ENCODE measurements around the gene CD72.
A peak's percentile ranks its signal among the peaks of the same experiment; 100 is the strongest.
"Not testable (repeated sequence)": the region's sequence is repeated elsewhere in the genome, so short reads cannot be mapped to it uniquely, and the experiment has no call there.

CD72 gene

DNA sequence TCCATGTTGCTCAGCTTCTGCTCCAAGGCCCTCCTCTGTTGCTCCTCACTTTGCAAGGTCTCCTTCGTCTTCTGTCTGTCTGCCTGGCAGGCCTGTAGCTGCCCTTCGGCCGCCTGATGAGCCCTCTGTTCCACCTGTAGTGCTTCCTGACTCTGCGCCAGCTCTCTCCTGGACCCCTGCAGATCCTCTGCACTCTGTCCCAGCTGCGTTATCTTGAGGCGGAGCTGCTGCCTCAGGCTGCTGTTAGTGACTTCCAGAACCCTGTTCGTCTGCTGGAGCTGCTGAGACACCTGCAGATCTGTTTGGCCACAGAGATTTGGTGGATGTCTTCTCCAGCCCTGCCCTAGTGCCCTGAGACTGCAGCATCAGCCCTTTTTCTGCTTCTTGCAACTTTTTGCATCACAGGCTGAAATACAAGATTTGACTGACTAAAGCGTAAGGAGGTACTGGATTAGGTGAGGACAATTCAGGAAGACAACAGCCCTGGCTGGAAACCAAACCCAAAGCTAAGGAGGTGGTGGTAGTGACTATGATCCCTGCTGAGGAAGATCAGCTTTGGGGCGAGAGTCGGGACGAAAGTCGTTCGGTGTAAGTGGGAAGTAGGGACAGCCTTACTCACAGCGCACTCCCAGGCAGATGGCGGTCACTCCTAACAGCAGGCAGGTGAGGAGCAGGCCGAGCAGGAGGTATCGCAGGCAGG, 2.1 kb downstream of the CD72 start:
- no peak for FAIRE-seq

DNA sequence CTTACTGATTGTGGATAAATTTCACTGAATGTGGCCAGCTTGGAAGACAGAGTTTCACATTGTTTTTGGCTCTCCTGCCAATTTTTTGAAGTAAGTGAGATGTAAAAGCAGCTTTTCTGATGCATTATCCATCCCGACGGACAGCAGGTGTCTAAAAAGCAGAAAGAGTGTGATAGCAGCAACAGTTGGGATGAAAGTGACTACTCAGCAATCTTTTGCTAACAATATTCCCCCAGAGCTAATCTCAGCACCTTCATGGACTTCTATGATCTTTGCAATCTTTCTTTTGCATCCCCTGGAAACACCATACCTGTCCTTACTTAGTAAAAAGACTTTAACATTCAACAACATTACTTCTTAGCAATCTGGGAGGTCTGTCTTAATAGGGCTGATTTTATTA, 5.4 kb downstream of the CD72 start:
- FAIRE-seq = no peak

- not testable (repeated sequence) for FAIRE-seq
Measured at GRCh38 chr9:35612066-35612465, 6.1 kb downstream of the CD72 start.

DNA sequence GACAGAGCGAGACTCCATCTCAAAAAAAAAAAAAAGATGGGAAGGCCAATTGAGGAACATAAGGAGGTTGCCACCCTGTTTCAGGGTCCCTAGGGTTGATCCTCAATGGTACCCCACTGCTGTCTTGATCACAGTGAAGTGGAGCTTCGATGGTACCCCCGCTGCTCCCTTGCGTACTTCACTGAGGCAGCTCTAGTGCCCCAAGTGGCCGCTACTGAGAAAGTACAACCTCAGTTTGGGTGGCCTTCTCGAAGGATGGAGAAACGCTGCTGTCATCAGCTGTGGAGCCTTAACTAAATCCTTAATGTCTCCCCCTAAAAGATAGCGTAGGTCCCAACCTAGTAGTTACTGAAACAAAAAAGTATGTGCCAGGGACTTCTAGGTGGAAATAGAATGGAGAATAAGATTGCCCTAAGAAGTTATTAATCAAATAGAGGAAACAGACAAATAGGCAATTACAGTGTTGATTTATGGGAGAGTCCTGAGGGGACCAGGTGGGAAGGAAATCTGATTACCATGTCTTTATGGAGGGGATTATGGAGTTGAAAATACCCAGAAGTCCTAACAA, 6.9 kb downstream of the CD72 start:
- peak; percentile 41 for FAIRE-seq

DNA sequence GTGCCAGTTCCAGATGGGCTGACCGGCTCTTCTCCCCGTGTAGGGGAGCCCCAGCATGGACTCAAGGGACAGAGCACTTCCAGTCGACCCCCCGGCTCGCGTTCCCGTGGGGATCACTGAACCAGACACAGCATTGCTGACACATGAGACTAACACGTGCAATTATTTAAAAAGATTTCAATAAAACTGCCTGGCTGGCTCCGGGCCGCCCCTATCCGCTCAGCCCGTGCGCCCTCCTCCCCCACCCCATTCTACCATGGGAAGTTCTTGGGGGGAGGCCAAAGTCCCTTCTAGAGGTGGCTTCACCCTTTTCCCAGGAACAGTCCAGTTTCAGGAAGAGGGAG, 8.4 kb downstream of the CD72 start:
- FAIRE-seq = no peak

GRCh38 chr9:35609001-35609819, 9.0 kb downstream of the CD72 start:
- no peak for FAIRE-seq

DNA sequence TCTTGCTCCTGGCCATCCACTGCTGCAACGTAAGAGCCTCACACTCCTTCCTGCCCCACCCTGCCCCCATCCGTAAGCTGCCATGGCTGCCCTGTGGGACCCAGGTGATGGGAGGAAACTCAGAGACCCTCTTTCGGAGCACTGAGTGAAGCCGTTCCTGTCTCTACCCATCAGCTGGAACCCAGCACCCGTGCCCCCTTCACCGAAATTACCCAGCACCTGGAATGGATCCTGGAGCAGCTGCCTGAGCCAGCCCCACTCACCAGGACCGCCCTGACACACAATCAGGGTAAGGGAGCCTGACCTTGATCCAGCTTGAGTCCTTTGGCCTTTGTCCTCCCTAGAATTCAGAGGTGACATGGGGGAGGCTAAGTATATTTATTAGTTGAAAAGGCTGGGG, 10.0 kb downstream of the CD72 start:
- FAIRE-seq = no peak

GRCh38 chr9:35606726-35607125, 11.5 kb downstream of the CD72 start:
- no peak for FAIRE-seq

GRCh38 chr9:35606138-35606504, 12.1 kb downstream of the CD72 start:
- no peak for FAIRE-seq

DNA sequence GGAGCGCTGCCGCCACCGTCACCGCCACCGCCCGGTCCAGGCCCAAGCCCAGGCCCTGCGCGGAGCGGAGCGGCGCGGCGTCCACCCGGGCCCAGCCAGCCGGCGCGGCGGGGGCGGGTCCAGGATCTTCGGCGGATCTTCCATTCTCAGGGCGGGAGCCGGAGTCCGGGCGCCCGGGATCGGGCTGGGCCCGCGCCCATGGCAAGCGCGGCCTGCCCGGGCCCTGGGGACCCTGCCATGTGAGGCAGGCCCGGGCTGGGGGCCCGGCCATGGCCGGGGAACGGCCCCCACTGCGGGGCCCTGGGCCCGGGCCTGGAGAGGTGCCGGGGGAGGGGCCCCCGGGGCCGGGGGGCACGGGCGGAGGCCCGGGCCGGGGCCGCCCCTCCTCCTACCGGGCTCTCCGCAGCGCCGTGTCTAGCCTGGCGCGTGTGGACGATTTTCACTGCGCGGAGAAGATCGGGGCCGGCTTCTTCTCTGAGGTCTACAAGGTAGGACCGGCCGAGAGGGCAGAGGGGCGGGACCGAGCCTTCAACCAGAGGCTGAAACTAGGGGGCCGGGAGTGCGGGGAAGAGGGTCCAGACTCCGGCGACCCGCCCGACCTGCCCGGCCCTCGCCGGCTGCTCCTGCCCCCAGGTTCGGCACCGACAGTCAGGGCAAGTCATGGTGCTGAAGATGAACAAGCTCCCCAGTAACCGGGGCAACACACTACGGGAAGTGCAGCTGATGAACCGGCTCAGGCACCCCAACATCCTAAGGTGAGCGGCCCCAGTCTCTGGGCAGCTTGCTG, 12.7 kb downstream of the CD72 start:
- FAIRE-seq = no peak

- no peak for FAIRE-seq
Measured at GRCh38 chr9:35604578-35605350, 13.4 kb downstream of the CD72 start, which contains the start of gene TESK1. TESK1 (plus strand) TSS chr9:35605262; CDS start chr9:35605620, 358 bp downstream.

- FAIRE-seq = peak; percentile 99
Measured at GRCh38 chr9:35603986-35604577, 14.1 kb downstream of the CD72 start.

- no peak for FAIRE-seq
Measured at GRCh38 chr9:35603506-35603985, 14.7 kb downstream of the CD72 start.

GRCh38 chr9:35599763-35600604, 18.2 kb downstream of the CD72 start:
- no peak for FAIRE-seq

GRCh38 chr9:35598866-35599590, 19.2 kb downstream of the CD72 start:
- FAIRE-seq = no peak

DNA sequence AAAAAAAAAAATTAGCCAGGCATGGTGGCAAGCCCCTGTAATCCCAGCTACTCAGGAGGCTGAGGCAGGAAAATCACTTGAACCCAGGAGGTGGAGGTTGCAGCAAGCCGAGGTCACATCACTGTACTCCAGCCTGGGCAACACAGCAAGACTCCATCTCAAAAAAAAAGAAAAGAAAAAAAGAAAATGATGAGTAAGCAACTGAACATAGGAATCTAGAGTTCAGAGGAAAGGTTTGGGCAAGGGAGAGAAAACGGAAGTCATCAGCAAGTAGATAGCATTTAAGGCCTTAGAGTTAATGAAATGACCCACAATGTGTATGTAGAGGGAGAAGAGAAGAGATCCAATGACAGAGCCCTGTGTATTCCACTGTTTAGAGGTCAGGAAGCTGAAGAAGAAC, 21.3 kb downstream of the CD72 start:
- FAIRE-seq = not testable (repeated sequence)

DNA sequence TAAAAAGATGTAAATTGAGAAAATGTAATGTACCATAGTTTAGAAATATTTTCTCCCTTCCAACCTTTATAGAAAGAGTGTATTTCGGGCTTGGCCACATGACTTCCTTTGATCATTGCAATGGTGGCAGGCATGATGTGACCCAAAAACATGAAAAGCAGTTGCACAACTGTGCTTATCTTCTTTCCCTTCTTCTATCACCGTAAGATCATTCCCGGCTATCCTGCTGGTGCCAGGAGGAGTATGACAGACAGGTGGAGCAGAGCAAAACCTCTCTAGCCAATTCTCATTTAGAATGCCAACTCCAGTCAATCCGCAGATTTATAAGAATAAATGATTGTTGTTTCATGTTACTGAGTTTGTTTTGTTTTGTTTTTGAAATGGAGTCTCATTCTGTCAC, 23.7 kb downstream of the CD72 start:
- FAIRE-seq = no peak

- FAIRE-seq = no peak
Measured at GRCh38 chr9:35593581-35593980, 24.6 kb downstream of the CD72 start.

- FAIRE-seq = not testable (repeated sequence)
Measured at GRCh38 chr9:35588506-35588905, 29.7 kb downstream of the CD72 start.

DNA sequence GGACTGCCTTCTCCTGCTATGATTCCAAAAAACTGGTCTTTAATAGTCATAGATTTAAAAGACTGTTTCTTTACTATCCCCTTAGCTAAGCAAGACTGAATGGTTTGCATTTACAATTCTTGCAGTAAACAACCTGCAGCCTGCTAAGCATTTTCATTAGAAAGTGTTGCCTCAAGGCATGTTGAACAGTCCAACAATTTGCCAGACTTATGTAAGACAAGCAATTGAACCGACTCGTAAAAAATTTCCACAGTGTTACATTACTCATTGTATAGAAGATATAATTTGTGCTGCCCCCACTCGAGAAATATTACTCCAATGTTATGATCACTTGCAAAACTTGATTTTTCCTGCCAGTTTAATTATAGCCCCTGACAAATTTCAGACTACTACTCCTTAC, 33.5 kb downstream of the CD72 start:
- FAIRE-seq = not testable (repeated sequence)

Measured in A204.1 (cell line).